GM13977 (cell line): ENCODE data around the gene MYRIP.

Source experiments
- DNase-seq: peaks from one replicate; pipeline ENCODE4 v3.0.0; 2012; ENCODE audit warnings: low spot score
- CTCF ChIP-seq: IDR thresholded peaks from 2 replicates; pipeline ENCODE4 v1.5.1; 2012; ENCODE audit warnings: mild to moderate bottlenecking, control low read depth; ENCODE audit not compliant: insufficient read depth; ENCODE audit errors: extremely low read depth, missing control alignments
- in situ Hi-C: fragments of 300-500 bp; cut with MboI; formaldehyde crosslinking; loops from one replicate; pipeline ENCODE4 v1.12.0; 2022; ENCODE audit warnings: low sequenced_read_pairs, low pct_unique_long_range_greater_than_20kb, mixed read lengths, inconsistent platforms; ENCODE audit not compliant: unreplicated experiment

The MYRIP gene

GRCh38 chr3:39849992-39850715 lies 40.7 kb downstream of the MYRIP start:
- no peak for TF ChIP-seq CTCF
- no peak for DNase-seq
- in situ Hi-C loops: no loop called here

GRCh38 chr3:39850716-39851032 lies 41.3 kb downstream of the MYRIP start:
- TF ChIP-seq CTCF: no peak
- no peak for DNase-seq
- in situ Hi-C loops: no loop called here

- in situ Hi-C loops: no loop called here
- no peak for TF ChIP-seq CTCF
- DNase-seq: no peak
Observed at GRCh38 chr3:39855517-39855916, 46.1 kb downstream of the MYRIP start.

- in situ Hi-C loops: no loop called here
- no peak for TF ChIP-seq CTCF
- DNase-seq: no peak
Observed at GRCh38 chr3:39869890-39870289, 60.5 kb downstream of the MYRIP start.

GRCh38 chr3:39870706-39871105 lies 61.3 kb downstream of the MYRIP start:
- DNase-seq: no peak
- in situ Hi-C loops: no loop called here
- TF ChIP-seq CTCF: no peak

GRCh38 chr3:39879581-39879980 lies 70.2 kb downstream of the MYRIP start:
- TF ChIP-seq CTCF: no peak
- in situ Hi-C loops: no loop called here
- no peak for DNase-seq
